PFSK-1 (cell line): ENCODE results near the gene TNFRSF14.

Experiments used
- FOXP2 ChIP-seq: optimal IDR thresholded peaks from 2 replicates; pipeline ENCODE3; 2011; ENCODE audit warnings: borderline replicate concordance, control low read depth, inconsistent platforms; ENCODE audit not compliant: insufficient read depth; ENCODE audit errors: extremely low read length, extremely low read depth
- POLR2AphosphoS5 ChIP-seq: IDR thresholded peaks from 2 replicates; pipeline ENCODE4 v1.6.1; 2012; ENCODE audit warnings: low read depth, mild to moderate bottlenecking, control low read depth, low read length, moderate library complexity
- REST ChIP-seq, 2 experiments: IDR thresholded peaks; 2 replicates each; pipeline versions ENCODE4 v1.6.1 to v1.8.0; 2011 to 2012; ENCODE audit warnings: low read depth in 2 of 2, low read length in 2 of 2, control low read depth in 1 of 2, inconsistent platforms in 1 of 2, mild to moderate bottlenecking in 1 of 2, moderate library complexity in 1 of 2; ENCODE audit not compliant: insufficient read depth in 1 of 2
- SIN3A ChIP-seq: IDR thresholded peaks from 2 replicates; pipeline ENCODE4 v1.6.1; 2012; ENCODE audit warnings: mild to moderate bottlenecking, low read length, moderate library complexity, borderline replicate concordance; ENCODE audit not compliant: insufficient read depth
- TAF1 ChIP-seq: IDR thresholded peaks from 2 replicates; pipeline ENCODE4 v1.6.1; 2012; ENCODE audit warnings: low read length, control low read depth, borderline replicate concordance; ENCODE audit not compliant: insufficient read depth

The TNFRSF14 gene

DNA sequence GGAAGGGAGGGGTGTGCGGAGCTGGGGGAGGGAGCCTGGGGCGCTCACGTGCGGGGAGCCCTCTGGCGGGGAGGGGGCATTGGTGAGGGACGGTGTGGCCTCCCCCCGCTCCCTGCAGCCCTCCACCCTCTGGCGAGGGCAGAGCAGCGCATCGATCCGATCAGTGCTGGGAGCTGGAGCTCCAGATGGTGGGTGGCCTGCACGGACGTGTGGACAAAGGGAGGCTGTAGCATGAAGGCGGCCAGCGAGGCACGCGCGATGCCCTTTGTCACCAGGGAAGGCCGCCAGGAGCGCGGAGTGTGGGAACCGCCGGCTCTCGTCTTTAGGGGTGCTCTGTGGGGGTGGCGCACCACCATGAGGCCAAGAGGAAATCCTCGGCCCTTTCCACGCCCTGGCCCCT is 20.7 kb upstream of the TNFRSF14 start:
- no peak for TF ChIP-seq REST (IDR thresholded peaks at IDR 0.05; ENCODE audit: insufficient read depth in 1 of 2, low read depth in 2 of 2, low read length in 2 of 2)

- no peak for TF ChIP-seq TAF1
- TF ChIP-seq POLR2AphosphoS5 = no peak
- no peak for TF ChIP-seq REST (IDR thresholded peaks at IDR 0.05; ENCODE audit: insufficient read depth in 1 of 2, low read depth in 2 of 2, low read length in 2 of 2)
- no peak for TF ChIP-seq SIN3A
- no peak for TF ChIP-seq FOXP2
Measured at GRCh38 chr1:2535981-2536380, 20.2 kb upstream of the TNFRSF14 start.

- TF ChIP-seq FOXP2 (no peak), REST (IDR thresholded peaks at IDR 0.05; ENCODE audit: insufficient read depth in 1 of 2, low read depth in 2 of 2, low read length in 2 of 2) (no peak), SIN3A (no peak), POLR2AphosphoS5 (no peak), TAF1 (no peak)
Measured at GRCh38 chr1:2537784-2538115, 18.4 kb upstream of the TNFRSF14 start.

DNA sequence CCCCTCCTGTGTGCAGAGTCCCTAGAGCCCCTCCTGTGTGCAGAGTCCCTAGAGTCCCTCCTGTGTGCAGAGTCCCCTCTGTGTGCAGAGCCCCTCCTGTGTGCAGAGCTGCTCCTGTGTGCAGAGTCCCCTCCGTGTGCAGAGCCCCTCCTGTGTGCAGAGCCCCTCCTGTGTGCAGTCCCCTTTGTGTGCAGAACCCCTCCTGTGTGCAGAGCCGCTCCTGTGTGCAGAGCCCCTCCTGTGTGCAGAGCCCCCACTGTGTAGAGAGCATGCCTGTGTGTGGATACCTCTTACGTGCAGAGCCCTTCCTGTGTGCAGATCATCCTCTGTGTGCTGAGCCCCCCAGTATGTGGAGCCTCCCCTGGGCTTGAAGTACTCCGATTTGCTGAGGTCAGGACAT is 17.8 kb upstream of the TNFRSF14 start:
- no peak for TF ChIP-seq POLR2AphosphoS5
- no peak for TF ChIP-seq FOXP2
- no peak for TF ChIP-seq REST (IDR thresholded peaks at IDR 0.05; ENCODE audit: insufficient read depth in 1 of 2, low read depth in 2 of 2, low read length in 2 of 2)
- no peak for TF ChIP-seq TAF1
- no peak for TF ChIP-seq SIN3A

DNA sequence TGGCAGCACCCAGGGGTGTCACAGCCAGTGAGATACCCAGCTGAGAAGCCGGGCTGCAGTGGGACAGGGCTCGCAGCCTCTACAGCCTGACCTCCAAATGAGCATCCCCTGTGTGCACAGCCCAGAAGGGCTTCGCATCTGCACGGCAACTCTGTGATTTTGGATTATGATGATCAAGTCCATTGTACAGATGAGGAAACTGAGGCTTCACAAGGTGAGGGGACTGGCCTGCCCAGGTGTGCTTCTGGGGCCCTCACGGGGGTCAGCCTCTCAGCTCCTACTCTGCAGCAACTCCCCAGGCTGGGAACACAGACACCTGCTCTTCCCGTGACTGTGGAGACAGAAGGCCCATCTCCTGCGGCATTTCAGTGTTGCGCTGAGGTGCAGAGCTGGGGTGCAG is 17.3 kb upstream of the TNFRSF14 start:
- no peak for TF ChIP-seq SIN3A
